Fibroblast of lung (primary cell): ENCODE results near the gene BBLN. TPM values are rescaled to one million over a fixed set of nuclear protein-coding genes. Genes with fewer than 3 reads are reported as not detected.

Experiments used
- DNase-seq, 2 donors: peaks; one replicate each; pipeline versions ENCODE4 v3.0.0 to v3.0.0-alpha.2; 2010; ENCODE audit warnings: low read depth in 2 of 2
- H2AFZ ChIP-seq: 2 replicates; pipeline ENCODE4 v1.5.1; 2012; ENCODE audit warnings: low read length, control low read depth, inconsistent platforms
- H3K27ac ChIP-seq: 2 replicates; pipeline ENCODE4 v1.5.1; 2011; ENCODE audit warnings: low read length, control low read depth; ENCODE audit not compliant: insufficient read depth
- H3K27me3 ChIP-seq: 2 replicates; pipeline ENCODE4 v1.5.1; 2011; ENCODE audit warnings: mild to moderate bottlenecking, low read length; ENCODE audit not compliant: control insufficient read depth, insufficient read depth
- H3K36me3 ChIP-seq: 2 replicates; pipeline ENCODE4 v1.5.1; 2011; ENCODE audit warnings: low read length; ENCODE audit not compliant: control insufficient read depth, insufficient read depth
- H3K4me1 ChIP-seq: 2 replicates; pipeline ENCODE4 v1.5.1; 2011; ENCODE audit warnings: low read length; ENCODE audit not compliant: control insufficient read depth, insufficient read depth; ENCODE audit errors: extremely low read depth
- H3K4me2 ChIP-seq: 2 replicates; pipeline ENCODE4 v1.5.1; 2011; ENCODE audit warnings: low read length, control low read depth; ENCODE audit not compliant: insufficient read depth; ENCODE audit errors: extremely low read depth
- H3K4me3 ChIP-seq, 4 experiments: fragments of 200-600 bp in 1 of 4; sonication (generic) in 1 of 4; replicated peaks in 1 of 4; 2 replicates each; pipeline ENCODE4 v1.5.1; 2011 to 2016; ENCODE audit warnings: low read length in 4 of 4, low read depth in 3 of 4, mild to moderate bottlenecking in 3 of 4, control low read depth in 2 of 4, inconsistent platforms in 1 of 4, mixed read lengths in 1 of 4; ENCODE audit not compliant: insufficient read depth in 1 of 4; ENCODE audit errors: control extremely low read depth in 1 of 4
- H3K79me2 ChIP-seq: 2 replicates; pipeline ENCODE4 v1.5.1; 2012; ENCODE audit warnings: mild to moderate bottlenecking, low read length, inconsistent platforms; ENCODE audit not compliant: control insufficient read depth, insufficient read depth
- H3K9ac ChIP-seq: 2 replicates; pipeline ENCODE4 v1.5.1; 2011; ENCODE audit warnings: mild to moderate bottlenecking, low read length, control low read depth; ENCODE audit not compliant: insufficient read depth
- H3K9me3 ChIP-seq: 2 replicates; pipeline ENCODE4 v1.5.1; 2012; ENCODE audit warnings: low read depth, low read length; ENCODE audit not compliant: control insufficient read depth, insufficient read depth
- H4K20me1 ChIP-seq: 2 replicates; pipeline ENCODE4 v1.5.1; 2011; ENCODE audit warnings: low read length; ENCODE audit not compliant: control insufficient read depth, insufficient read depth; ENCODE audit errors: extremely low read depth
- CTCF ChIP-seq, 2 donors: IDR thresholded peaks in 1 of 2; conservative IDR thresholded peaks in 1 of 2; 1 replicate in 1 of 2; 2 replicates in 1 of 2; pipeline ENCODE4 v1.5.1; 2011 to 2012; ENCODE audit warnings: low read length in 2 of 2, control low read depth in 1 of 2, inconsistent platforms in 1 of 2, low read depth in 1 of 2, mild to moderate bottlenecking in 1 of 2
- EZH2 ChIP-seq: IDR thresholded peaks from 2 replicates; pipeline ENCODE4 v1.5.1; 2012; ENCODE audit warnings: low read length, control low read depth, mild to moderate bottlenecking; ENCODE audit errors: missing control alignments
- polyA plus RNA-seq, 2 donors: library from polyadenylated mRNA; depleted of rRNA in 1 of 2; stranded (reverse) in 1 of 2; unstranded in 1 of 2; fragments of >200 nt; gene quantifications; 2 replicates each; pipeline ENCODE4 v1.2.1, GENCODE V29; 2011 to 2012; ENCODE audit warnings: missing spikeins in 1 of 2
- total RNA-seq: library from RNA; depleted of rRNA; stranded (reverse); fragments of >200 nt; gene quantifications from 2 replicates; pipeline ENCODE4 v1.2.1, GENCODE V29; 2014

Gene BBLN
- total and polyA plus RNA-seq, 2 donors (not counting 1 experiment from before 2014, with no cell fraction given), result 23.8 to 29.4 TPM

- no peaks in the 10 kb centered on the region for H3K79me2 ChIP-seq
- no peak overlapping the region for H3K4me2 ChIP-seq
- H3K27me3 ChIP-seq, result no peaks in the 10 kb centered on the region
- no peak overlapping the region for H3K27ac ChIP-seq
- H3K9me3 ChIP-seq, result no peaks in the 10 kb centered on the region
- no peaks in the 10 kb centered on the region for H3K4me1 ChIP-seq
- peaks cover 34% of the 10 kb centered on the region for H3K36me3 ChIP-seq
- H2AFZ ChIP-seq, result no peak overlapping the region
- peak; percentile 71 to 82 for DNase-seq
- no peak overlapping the region for H3K9ac ChIP-seq
- H4K20me1 ChIP-seq, result no peaks in the 10 kb centered on the region
- TF ChIP-seq EZH2, result no peak
- TF ChIP-seq CTCF (conservative IDR thresholded peaks at IDR 0.05 in 1 of 2, IDR thresholded peaks at IDR 0.05 in 1 of 2; ENCODE audit: low read depth in 1 of 2, low read length in 2 of 2), result no peak
- no peak overlapping the region for H3K4me3 ChIP-seq
Observed at GRCh38 chr9:128175102-128175563, 15.1 kb downstream of the BBLN start.

- H4K20me1 ChIP-seq, result no peaks in the 10 kb centered on the region
- no peak overlapping the region for H3K4me3 ChIP-seq
- H3K9me3 ChIP-seq, result no peaks in the 10 kb centered on the region
- H3K36me3 ChIP-seq, result peaks cover 36% of the 10 kb centered on the region
- DNase-seq, result no peak
- no peak for TF ChIP-seq CTCF (conservative IDR thresholded peaks at IDR 0.05 in 1 of 2, IDR thresholded peaks at IDR 0.05 in 1 of 2; ENCODE audit: low read depth in 1 of 2, low read length in 2 of 2)
- no peak for TF ChIP-seq EZH2
- no peak overlapping the region for H3K4me2 ChIP-seq
- H3K9ac ChIP-seq, result no peak overlapping the region
- no peaks in the 10 kb centered on the region for H3K27me3 ChIP-seq
- H2AFZ ChIP-seq, result no peak overlapping the region
- no peak overlapping the region for H3K27ac ChIP-seq
- H3K79me2 ChIP-seq, result no peaks in the 10 kb centered on the region
- H3K4me1 ChIP-seq, result no peaks in the 10 kb centered on the region
Observed at GRCh38 chr9:128175726-128176125, 15.7 kb downstream of the BBLN start.

- Histone ChIP-seq H3K4me1 (no peaks in the 10 kb centered on the region), H3K27me3 (no peaks in the 10 kb centered on the region), H3K27ac (no peak overlapping the region), H4K20me1 (no peaks in the 10 kb centered on the region), H3K4me3 (no peak overlapping the region), H3K79me2 (no peaks in the 10 kb centered on the region), H3K9ac (no peak overlapping the region), H3K4me2 (no peak overlapping the region), H2AFZ (no peak overlapping the region), H3K9me3 (no peaks in the 10 kb centered on the region), H3K36me3 (peaks cover 41% of the 10 kb centered on the region)
- no peak for DNase-seq
- TF ChIP-seq CTCF (conservative IDR thresholded peaks at IDR 0.05 in 1 of 2, IDR thresholded peaks at IDR 0.05 in 1 of 2; ENCODE audit: low read depth in 1 of 2, low read length in 2 of 2), result no peak
- no peak for TF ChIP-seq EZH2
Observed at GRCh38 chr9:128178806-128179431, 18.9 kb downstream of the BBLN start.
